NCI-H1694 treated with DMSO at 0.1 percent for 48 hours (cell line): ENCODE results near the gene POFUT2.

Source experiments
- DNase-seq: peaks from one replicate; lab custom pipeline; 2025; lab: John Stamatoyannopoulos, UW

The POFUT2 gene

DNA sequence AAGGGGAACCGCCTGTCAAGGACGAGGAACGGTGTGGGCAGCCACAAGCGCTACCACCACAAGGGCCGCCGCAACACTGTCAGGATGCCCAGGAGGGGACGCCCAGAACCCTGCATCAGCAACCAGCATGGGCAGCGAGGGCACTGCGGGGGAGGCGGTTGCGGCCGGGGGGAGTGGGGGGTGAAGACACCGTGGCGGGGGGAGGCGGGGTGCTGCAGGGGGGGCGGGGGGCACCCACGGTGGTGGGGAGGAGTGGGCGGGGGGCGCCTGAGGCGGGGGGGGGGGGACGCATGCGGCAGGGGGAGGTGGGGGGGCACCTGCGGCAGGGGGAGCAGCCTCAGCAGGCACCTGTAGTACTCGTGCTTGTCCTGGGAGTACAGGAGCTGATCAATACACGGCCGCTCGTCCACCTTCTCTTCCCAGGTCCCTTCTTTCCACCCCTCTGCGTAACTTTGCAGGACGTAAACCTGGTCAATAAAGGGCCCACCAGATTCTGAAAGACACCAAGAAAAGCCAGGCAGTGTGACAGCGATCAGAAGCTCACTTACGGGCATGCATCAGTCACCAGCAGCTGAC, 4.6 kb downstream of the POFUT2 start:
- DNase-seq, result no peak

DNA sequence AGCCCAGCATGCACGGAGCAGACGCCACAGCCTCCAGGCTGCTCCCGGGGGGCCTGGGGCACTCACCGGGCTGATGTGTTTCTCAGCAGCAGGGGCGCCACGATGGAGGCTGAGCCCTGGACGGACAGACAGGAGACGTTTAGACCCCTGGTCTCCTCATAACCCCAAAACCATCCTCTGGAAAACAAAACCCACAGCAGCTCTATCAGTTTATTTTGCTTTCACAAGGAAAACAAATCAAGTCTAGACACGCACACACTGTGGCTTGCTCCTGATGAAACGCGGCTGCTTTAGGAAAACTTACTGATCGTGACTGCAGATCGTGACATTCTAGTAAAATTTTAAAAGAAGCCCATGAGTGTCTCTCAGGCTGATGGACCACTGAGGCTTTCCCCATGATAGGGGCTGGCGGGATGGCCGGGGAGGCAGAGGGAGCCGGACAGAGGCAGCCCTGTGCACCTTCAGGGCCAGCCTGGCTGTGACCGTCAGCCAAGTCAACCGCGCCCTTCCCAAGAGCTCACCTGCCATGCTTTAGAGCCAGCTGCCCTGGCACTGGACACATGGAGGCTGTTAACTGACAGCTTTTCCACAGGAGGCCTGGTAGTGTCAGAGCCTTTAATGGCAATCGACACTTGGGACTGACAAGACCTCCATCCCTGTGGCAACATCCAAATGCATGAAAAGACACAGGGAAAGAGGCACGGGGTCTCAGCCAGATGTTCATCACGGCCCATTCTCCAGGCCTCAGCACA, 5.2 kb downstream of the POFUT2 start:
- DNase-seq, result no peak

DNA sequence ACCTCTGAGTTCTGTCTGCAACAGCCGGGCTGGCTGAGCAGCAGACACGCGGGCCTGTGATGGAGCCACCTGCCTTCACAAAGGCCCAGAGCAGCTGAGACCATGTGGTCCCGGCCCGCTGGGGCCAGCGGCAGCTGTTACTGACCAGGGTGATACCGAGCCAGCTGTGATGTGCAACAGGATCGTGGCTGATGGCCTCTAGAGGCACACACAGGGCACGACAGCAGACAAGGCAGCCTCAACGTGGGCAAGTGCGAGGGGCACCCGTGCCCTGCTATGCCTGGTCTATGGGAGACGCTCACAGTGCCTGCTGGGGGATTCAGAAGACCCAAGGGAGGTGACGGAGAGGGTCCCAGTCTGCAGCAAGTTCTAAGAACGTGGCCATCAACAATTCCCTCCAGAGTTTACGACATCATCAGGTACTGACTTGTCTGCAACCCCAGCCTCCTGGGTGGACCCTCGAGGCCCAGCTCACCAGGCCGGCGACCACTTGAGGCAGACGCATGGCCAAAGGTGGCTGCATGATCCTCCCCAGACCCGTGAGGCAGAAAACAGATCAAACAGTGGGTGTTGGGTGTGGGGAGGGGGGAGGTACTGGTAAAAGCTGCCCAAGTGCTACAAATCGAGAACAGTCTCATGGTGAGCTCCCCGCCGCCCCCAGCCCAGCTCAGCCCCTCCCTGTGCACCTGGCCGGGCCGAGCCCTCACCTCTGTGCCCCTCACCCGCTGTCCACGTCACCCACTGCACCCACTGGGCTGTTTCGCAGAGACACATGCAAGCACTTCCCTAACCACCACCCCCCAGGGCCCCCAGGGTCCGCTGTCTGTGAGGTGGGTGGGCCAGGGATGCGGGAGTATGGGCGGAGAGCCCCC, 6.0 kb downstream of the POFUT2 start:
- DNase-seq, result no peak

DNA sequence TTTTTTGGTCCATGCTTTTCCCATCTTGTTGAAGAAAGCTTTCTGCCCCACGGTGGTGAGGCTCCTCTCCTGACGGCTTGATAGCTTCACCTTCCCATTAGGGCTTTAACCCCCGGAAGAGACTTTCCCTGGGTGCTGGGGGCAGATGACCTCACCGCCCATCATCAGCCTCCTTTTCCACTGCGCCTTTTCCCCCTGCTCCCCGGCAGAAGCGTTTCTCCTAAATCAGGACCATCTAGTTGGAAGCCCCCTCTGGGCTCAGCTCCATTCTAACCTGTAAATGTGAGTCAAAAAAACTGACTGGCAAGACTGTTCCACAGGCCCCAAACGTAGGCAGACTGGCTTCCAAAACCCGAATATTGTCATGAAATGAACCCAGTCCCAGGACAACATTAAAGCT, 6.7 kb downstream of the POFUT2 start:
- DNase-seq, result no peak

DNA sequence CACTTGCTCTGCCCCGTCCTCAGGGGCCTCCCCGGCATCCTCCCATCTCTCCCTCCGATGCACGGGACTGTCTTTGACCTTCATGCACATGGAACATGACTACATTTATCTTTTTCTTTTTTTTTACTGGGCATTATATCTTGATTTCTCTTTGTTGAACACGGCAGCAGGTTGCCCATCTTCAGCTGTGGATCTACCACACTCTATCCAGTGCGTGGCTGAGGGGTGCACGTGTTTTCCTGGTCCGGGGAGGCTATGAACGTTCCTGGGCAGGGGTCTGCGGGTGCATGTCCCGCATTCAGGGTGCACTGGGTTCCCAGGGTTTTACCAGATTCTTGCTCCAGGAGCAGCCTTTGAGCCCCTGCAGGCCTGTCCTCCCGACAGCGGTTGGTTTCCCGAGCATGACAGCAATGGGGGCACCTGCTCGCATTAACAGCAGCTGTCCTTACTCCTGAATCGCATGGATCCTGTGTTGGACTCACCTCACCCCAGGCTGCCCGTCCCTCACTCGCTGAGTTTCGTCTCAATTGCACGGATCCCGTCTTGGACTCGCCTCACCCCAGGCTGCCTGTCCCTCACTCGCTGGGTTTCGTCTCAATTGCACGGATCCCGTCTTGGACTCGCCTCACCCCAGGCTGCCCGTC, 7.4 kb downstream of the POFUT2 start:
- DNase-seq, result no peak

DNA sequence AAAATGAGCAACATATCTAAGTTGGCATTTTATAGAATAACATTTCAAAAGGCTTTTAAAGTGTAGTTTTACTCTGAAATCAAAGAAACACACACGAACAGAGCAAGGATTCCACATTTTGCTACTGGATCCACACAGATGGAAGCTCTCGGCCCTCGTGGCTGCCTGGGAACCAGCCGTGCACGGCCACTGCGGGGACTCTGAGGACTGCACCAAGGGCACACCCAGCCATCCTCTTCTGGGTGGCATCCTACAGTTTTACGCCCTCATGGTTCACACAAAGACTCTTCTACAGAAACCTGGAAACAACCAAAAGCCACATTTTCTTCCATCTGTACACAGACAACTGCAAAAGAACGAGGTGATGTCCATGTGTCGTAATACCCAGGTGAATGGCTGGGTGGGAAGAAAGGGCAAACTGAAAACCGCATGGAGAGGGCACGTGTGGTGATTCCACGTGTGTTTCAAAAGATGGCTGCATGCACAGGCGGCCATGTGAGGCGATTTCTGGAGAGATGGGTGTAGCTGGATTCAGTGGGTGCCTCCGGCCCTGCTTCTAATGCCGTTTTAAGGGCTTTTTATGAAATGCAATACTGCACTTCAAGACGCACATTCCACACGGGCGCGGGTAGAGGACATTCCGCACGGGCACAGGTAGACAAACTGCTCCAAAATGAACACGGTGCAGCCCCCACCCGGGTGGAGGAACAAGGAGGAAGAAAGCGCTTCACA, 8.1 kb downstream of the POFUT2 start:
- DNase-seq, result no peak

DNA sequence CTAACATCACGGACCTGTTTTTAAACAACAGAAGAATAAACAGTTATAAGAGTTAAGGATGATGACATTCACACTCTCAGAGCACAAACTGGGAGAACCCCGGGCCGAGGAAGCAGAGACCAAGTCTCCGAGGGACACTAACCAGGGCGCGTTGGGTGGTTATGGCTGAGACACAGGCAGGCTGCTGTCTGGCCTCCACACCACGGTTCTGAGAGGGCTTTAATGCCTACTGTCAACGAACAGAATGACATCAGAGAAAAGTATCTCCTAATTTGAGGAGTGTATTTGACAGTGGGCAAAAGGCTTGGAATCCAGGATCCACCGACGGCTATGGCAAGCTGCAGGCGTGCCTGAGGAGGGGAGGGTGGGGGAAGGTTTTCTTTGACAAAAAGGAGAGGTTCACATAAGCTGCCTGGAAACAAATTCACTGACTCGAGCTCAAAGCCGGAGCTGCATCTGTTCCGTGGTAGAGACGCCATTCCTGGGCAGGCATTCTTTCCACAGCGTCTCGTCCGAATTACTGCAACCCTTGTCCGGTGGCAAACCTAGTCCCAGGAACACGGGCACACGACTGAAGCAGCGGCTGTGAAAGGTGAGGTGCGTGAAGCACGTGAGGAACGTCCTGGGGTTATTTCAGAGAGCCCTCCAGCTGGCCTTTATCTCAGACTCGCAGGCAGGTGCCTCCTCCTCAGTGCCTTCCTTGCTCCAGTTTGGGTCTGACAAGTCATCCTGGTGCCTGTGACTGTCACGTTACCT, 9.4 kb downstream of the POFUT2 start:
- DNase-seq, result no peak

DNA sequence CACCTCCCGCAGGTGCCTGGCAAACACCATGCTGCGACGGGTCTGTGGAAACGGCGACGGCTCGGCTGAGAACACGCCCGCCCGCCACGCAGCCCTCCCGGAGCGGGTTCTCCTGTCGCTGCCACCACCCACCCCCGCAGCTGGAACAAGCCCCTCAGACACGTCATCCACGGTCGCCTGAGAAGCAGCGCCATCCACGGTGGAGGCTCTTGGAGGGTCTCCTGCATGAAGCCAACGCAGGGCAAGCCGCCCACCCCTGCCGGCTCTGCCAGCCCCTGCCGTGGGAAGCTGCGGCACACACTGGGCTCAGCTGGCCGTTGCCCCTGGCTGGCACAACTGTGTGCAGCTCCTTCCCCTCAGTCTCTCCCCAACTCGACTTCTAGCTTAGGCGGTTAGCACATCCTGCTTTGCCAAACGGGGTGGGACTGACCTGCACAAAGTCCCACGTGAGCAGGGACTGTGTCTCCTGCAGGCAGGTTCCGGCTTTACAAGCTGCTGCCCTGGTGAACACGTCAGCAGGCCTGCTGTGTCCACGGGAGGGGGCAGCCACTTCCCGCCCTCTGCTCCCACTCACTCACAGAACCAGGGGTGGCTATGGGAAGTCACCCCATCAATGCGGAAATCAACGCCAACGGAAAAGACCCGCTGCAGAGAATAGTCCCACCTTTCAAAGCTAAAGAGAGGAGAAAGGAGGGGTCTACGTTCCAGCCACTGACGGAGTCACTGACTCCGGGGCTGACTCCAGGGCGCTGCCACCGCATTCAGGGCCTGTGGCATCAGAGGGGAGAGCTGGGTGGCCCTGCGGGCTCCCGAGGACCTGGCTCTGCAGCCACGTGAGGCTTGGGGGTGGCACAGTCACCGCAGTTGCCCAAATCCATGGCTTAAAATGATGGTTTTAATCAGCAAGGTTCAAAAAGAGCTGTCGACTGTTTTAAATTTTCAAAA, 10.3 kb downstream of the POFUT2 start:
- no peak for DNase-seq

DNA sequence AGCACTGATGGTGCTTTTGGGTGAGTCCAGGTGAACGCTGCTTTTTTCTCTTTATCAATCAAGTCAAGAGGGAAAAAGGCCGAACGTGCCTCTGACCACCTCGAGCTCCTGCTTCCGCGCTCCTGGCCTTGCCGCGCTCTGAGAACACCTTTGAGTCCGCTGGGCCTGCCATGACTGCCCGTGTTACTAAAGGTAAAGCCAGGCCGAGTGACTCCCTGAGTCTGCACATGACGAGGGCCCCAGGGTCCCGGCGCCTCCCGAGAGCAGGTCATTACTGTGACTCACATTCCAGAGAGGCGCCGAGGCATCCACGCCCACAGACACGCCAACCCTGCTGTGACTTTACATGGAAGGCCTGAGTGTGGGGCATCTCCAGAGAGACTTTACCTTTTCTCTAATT, 11.1 kb downstream of the POFUT2 start:
- no peak for DNase-seq

DNA sequence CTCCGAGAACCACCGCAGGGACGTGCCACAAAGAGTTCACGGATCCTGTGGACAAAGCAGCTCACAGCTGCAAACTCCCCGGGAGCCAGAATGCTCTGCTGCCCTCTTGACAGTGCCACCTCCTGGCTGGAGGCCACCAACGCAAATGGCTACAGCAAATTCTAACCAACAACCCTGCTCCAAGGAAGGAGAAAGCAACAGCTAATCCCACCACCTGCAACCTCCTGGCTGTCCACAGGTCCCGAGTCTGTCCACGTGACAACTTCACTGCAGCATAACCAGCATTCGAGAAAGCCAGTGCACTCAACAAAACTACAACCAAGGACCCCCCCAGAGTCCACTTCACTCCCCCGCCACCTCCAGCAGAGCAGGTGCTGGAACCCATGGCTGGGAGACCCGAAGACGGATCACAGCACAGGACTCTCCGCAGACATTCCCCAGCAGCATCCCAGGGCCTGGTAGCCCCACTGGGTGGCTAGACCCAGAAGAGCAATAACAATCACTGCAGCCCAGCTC, 17.3 kb downstream of the POFUT2 start:
- no peak for DNase-seq

DNA sequence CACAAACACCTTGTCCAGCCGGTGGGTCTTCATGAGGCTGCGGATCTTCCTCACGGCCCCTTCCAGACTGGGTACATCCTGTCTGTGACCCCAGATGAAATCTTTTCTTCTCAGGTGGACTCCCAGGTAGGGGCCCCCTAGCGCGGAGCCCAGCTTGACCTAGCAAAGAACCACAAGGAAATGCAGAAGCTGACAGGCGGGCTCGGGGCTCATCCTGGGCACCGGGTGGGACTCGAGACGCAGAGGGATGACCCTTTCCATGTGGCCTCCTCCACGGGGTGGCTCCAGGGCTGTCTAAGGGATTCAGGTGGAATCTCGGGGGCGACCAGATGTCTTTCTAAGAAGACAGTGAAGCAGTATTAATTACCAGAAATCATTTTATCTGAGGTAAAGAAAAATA, 17.8 kb downstream of the POFUT2 start:
- DNase-seq, result no peak

DNA sequence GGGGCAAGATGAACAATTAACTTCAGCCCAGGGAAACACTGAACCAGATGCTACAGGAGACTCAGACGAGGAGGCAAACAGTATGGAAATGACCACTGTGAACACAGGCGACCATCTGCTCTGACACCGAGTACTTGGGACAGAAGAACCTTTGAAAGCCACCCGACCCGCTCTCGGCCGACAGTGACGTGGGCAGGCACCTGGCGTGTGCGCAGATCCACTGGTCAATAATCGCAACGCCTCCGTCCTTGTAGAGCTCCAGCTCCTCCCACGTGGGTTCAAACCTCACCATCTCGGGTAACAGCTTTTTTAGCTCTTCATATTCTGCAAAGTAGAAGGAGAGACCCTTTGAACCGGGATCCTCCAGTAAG, 20.3 kb downstream of the POFUT2 start:
- DNase-seq, result no peak

DNA sequence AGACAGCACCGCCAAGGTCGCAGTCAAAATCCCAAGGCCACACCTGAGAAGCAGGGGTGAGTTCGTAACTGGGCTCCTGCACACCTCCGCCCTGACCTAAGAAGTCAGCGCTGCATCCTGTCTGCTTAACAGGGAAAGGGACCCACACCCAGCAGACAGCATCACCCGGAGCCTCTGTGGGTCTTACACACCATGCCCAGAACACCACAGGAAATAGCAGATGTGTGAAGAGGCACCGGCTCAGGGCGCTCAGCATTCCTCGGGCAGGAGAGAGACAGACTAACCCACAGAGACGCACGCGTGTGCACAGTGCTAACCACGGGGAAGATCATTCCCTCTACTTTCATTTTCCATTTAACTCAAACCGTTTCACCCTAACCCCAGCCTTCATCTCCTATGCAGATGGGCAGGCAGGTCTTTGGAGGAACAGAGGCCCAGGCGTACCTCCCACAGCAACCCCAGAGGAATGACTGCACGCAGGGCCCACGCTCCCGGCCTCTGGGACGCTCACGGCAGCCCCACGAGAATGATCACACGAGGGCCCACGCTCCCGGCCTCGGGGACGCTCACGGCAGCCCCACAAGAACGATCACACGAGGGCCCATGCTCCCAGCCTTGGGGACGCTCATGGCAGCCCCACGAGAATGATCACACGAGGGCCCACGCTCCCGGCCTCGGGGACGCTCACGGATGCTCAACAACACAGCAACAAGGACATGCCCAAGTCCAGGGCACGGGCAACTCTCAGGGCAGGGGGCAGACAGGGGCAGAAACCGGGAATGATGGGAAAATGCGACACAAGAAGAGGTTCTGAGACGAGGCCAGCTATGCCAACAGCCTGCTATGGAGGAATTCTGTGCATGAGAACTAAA, 20.9 kb downstream of the POFUT2 start:
- DNase-seq, result no peak

DNA sequence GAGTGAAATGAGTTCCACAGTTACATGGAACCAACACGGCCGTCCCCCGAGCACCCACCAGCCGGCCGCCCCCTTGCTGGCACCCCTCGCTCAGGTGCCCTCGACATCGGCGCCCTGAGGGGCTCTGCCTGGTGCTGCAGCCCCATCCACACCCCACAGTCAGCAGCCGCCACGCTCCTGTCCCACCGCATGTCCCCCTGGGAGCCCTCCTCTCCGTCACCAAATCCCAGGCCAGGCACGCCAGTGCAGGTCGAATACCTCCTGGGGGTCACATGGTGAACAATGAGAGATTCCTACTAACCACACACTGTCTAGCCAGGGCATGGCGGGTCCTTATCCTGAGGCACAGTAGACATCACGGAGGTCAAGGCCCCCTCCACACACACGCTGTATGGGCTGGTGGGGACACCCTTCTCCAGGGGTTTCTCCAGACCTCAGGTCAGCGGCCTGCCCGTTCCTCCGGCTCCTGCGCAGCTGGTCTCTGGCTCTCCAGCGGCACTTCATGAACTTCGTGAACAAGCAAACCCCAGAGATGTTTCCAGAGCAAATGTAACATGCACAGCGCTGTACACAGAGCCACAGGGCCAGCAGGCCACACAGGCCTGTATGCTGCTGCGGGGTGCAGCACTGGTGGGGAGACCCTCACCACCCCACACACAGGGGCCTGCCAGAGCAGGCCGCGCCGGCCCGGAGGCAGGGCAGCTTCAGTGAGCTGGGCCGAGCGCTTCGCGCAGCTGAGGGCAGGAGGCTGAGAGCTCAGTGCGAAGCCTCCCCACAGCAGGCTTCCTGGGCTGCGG, 21.8 kb downstream of the POFUT2 start:
- no peak for DNase-seq

DNA sequence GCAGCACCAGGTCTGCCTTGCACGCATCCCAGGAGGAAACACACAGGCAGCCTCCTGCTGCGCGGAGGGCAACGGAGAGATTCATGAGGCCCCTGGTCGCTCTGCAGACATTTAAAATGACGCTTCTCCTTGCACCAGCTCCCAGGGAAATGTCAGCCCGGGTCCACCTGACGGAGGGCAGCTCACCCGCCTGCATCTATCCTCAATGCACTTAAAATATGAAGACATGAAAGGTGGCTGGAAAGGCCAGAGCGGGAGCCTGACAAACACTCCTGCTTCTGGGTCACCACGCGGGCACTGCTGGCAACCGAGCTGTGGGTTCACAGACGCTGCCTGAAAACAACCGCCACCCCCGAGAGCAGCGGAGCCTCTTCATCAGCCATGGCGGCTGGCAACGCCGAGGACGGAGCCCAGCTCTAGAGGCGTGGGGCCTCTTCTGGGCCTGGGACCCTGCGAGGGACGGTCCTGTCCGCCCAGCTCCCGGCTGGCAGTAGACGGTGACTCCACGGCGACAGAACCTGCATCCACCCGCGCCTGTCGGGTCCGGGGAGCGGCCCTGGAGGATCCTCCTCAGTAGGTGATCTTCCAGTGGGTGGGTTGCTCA, 22.7 kb downstream of the POFUT2 start:
- DNase-seq, result no peak

DNA sequence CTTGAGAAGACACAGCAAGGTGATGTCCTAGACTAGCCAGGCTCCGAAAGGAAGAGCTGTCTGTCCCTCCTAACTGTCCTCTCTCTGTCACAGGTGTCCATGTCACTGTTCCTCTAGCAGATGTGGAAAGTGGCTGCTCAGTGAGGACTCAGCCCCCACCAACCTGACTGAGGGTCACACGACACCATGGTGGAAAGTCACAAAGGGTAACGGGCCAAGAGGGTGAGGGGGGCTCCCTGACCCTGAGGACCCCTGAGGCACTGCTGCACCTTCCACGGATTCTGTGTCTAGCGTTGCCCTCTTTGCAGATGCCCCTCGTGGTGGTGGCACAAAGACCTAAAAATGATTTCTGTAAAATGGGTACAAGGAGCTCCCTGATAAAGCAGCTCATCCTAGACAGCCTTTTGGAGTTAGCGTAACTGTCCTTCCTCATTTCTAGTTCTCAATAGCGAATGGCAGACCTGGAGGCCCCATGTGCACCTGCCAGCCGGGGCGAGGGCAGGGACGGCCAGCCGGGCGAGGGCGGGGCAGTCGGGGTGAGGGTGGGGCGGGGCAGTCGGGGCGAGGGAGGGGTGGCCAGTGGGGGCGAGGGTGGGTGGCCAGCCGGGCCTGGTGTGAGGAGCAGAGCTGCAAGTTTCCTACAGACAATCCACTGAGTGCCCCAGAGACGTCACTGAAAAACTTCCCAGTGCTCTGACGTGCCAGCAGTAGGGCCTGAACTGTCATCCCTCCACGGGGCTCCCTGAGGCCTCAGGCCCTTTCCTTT, 23.4 kb downstream of the POFUT2 start:
- DNase-seq, result no peak

DNA sequence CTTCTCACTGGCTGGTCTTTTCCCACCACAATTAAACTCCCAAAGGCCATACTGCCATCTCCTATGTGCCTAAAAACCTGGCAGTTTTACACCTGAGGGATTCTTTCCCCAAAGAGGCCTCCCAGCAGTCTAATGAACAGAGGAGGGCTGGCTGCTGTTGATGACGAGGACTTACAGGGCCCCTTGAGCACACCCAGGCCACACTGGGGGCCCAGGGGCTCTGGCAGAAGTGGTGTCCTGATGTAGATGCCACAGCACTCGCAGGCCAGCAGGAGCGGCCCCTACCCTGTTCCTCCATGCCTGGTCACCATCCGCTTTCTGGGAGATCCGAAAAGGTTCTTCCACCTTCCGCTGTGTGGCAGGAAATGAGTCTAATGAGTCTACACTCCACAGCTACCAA, 24.2 kb downstream of the POFUT2 start:
- no peak for DNase-seq
